ENCODE data around the gene RNF6. TPM values are rescaled to one million over a fixed set of nuclear protein-coding genes. Genes with fewer than 3 reads are reported as not detected.

RNF6 gene
- total RNA-seq, 1 donor from 2014 or later = 25.5 TPM

GRCh38 chr13:26225896-26226617, 3.9 kb upstream of the RNF6 start:
- Mint-ChIP-seq H3K27me3 (ENCODE audit: low read depth) (peaks cover 5% of the 10 kb centered on the region), H3K27ac (ENCODE audit: unreplicated experiment) (no peak overlapping the region), H3K9me3 (no peaks in the 10 kb centered on the region), H3K4me1 (peaks cover 20% of the 10 kb centered on the region), H3K4me3 (no peak overlapping the region), H3K36me3 (ENCODE audit: low read depth) (no peaks in the 10 kb centered on the region)
- no peak for DNase-seq (ENCODE audit: low read depth, low spot score)
- TF ChIP-seq CTCF (conservative IDR thresholded peaks at IDR 0.05) = no peak

DNA sequence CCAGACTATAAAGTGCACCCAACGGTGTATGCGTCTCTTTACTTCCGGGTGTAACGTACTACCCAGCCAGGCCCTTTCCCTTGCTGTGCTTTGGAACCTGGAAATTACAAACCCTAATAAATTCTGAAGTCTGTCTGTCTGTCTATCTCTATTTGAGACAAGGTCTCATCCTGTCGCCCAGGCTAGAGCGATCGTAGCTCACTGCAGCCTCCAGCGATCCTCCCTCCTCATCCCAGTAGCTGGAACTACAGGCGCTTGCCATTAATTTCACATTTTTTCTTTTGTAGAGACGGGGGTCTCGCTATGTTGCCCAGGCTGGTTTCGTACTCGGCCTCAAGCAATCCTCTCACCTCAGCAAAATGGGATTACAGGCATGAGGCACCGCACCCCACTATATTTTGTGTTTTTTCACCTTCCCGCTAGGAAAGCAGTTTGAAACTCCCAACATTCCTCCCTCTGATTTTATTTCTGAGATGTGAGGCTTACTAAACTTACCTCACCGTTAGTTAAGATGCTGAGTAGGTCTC, 469 bp upstream of the RNF6 start:
- DNase-seq (ENCODE audit: low read depth, low spot score) = no peak
- Mint-ChIP-seq H3K4me1 (peaks cover 34% of the 10 kb centered on the region), H3K4me3 (peak overlapping the region; percentile 94), H3K36me3 (ENCODE audit: low read depth) (peaks cover 2% of the 10 kb centered on the region), H3K27me3 (ENCODE audit: low read depth) (peaks cover 5% of the 10 kb centered on the region), H3K27ac (ENCODE audit: unreplicated experiment) (peak overlapping the region; percentile 100), H3K9me3 (no peaks in the 10 kb centered on the region)
- no peak for TF ChIP-seq CTCF (conservative IDR thresholded peaks at IDR 0.05)

GRCh38 chr13:26221399-26221720, 754 bp downstream of the RNF6 start:
- H3K27ac Mint-ChIP-seq (ENCODE audit: unreplicated experiment) = peak overlapping the region; percentile 99
- peaks cover 5% of the 10 kb centered on the region for H3K27me3 Mint-ChIP-seq (ENCODE audit: low read depth)

DNA sequence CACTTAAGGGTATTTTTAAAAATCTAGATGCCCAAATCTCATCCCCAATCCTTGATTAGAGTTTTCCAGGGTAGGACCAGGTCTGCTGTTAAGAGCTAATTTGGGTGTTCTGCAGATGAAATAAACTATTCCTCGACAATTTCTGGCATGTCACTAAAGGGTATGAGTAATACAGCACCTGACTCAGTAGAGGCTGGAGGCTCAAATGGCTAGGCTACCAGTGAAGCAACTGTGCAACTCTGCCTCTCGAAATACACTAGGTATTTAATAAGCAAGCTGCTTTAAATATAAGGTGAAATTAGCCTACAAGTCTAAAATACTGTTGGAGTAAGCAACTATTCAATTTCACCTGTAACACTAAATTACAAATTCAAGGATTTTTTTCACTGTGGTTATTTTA, 1.5 kb downstream of the RNF6 start:
- H3K27me3 Mint-ChIP-seq (ENCODE audit: low read depth) = peaks cover 1% of the 10 kb centered on the region
- no peak for DNase-seq (ENCODE audit: low read depth, low spot score)
- H3K27ac Mint-ChIP-seq (ENCODE audit: unreplicated experiment) = no peak overlapping the region
- peaks cover 8% of the 10 kb centered on the region for H3K36me3 Mint-ChIP-seq (ENCODE audit: low read depth)
- H3K4me1 Mint-ChIP-seq = peaks cover 34% of the 10 kb centered on the region
- H3K9me3 Mint-ChIP-seq = no peaks in the 10 kb centered on the region
- TF ChIP-seq CTCF (conservative IDR thresholded peaks at IDR 0.05) = no peak
- peak overlapping the region; percentile 94 for H3K4me3 Mint-ChIP-seq

More at GRCh38 chr13:26221399-26221720, 754 bp downstream of the RNF6 start:
- no peak for TF ChIP-seq CTCF (conservative IDR thresholded peaks at IDR 0.05)
- no peak for DNase-seq (ENCODE audit: low read depth, low spot score)
- Mint-ChIP-seq H3K9me3 (no peaks in the 10 kb centered on the region), H3K36me3 (ENCODE audit: low read depth) (peaks cover 8% of the 10 kb centered on the region), H3K4me3 (peak overlapping the region; percentile 94), H3K4me1 (peaks cover 34% of the 10 kb centered on the region)

GRCh38 chr13:26219726-26220125, 2.4 kb downstream of the RNF6 start:
- Mint-ChIP-seq H3K27me3 (ENCODE audit: low read depth) (no peaks in the 10 kb centered on the region), H3K4me1 (peaks cover 34% of the 10 kb centered on the region), H3K27ac (ENCODE audit: unreplicated experiment) (no peak overlapping the region), H3K36me3 (ENCODE audit: low read depth) (peaks cover 14% of the 10 kb centered on the region), H3K4me3 (no peak overlapping the region), H3K9me3 (no peaks in the 10 kb centered on the region)
- no peak for TF ChIP-seq CTCF (conservative IDR thresholded peaks at IDR 0.05)
- no peak for DNase-seq (ENCODE audit: low read depth, low spot score)
